Upper lobe of right lung (tissue), 1 donor: Measurements from ENCODE around the gene ABCA1. TPM values are rescaled to one million over a fixed set of nuclear protein-coding genes. Genes with fewer than 3 reads are reported as not detected.

Source experiments
- ATAC-seq: fragments of 200-7000 bp; cut with Tn5 transposase; one replicate; pipeline ENCODE4 v1.9.1; 2020; ENCODE audit warnings: mild to moderate bottlenecking, moderate library complexity
- DNase-seq: peaks from one replicate; pipeline ENCODE4 v3.0.0-alpha.2; 2020
- H3K27ac ChIP-seq: fragments of 200-600 bp; one replicate; pipeline ENCODE4 v1.8.0; 2022
- H3K27me3 ChIP-seq: fragments of 200-600 bp; one replicate; pipeline ENCODE4 v1.8.0; 2022; ENCODE audit warnings: mild to moderate bottlenecking
- H3K36me3 ChIP-seq: fragments of 200-600 bp; one replicate; pipeline ENCODE4 v1.8.0; 2022
- H3K4me1 ChIP-seq: fragments of 200-600 bp; one replicate; pipeline ENCODE4 v1.8.0; 2022
- H3K4me3 ChIP-seq: fragments of 200-600 bp; one replicate; pipeline ENCODE4 v1.8.0; 2022; ENCODE audit warnings: mild to moderate bottlenecking
- H3K9me3 ChIP-seq: fragments of 200-600 bp; one replicate; pipeline ENCODE4 v1.8.0; 2022
- intact Hi-C: fragments of 100-400 bp; cut with DNase I; formaldehyde crosslinking; loops from one replicate; pipeline ENCODE4 v1.11.0; 2022
- total RNA-seq: library from RNA; stranded (reverse); fragmentation: NEBNext Ultra II Directional; extraction: Animal tissue kit (Norgen Biotek cat#: 25700); gene quantifications from one replicate; pipeline ENCODE4 v1.2.1, GENCODE V29; 2021
- TF ChIP-seq, protein P1 (sequence below): fragments of 200-600 bp; IDR thresholded peaks from one replicate; pipeline ENCODE4 v1.8.0; 2022; ENCODE audit warnings: antibody characterized with exemption
- donor health status: DM: no; HTN: yes; CAD: no; lungs with severe emphysema.

The ABCA1 gene
- total RNA-seq, 1 donor from 2014 or later, result 49.0 TPM

DNA sequence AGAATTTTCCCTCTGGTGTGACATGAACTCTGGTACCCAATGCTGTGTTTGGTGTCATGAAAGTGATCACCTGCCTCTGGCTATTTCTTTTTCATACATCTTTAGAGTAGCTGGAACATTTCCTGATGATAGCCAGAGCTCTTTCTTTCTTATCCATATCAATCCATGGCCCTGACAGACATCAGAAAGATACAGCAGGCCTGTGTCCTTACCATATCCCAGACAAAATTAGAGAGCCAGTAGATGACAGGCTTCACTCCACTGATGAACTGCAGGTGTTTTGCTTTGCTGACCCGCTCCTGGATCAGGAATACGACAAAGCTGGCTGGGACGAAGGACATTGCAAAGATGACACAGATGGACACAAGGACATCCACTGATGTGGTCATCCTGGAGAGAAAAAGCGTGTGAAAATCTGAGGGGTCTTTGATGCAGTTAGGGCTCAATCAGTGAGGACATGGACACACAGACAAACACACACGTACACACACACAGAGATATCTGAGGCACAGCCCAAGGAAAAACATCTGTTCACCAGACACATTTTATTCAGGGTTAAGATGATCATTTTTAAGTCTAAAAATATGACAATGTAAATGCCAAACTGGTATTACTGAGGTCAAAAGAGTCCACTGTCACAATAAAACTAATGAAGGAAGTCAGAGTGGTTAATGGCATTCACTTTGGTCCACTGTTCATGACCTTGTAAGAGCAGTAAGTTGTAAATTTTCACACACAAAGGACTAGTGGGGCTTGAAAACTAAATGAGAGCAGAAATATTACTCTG, 129.6 kb downstream of the ABCA1 start:
- DNase-seq (no peak), ATAC-seq (no peak)
- no peak overlapping the region for H3K4me3 ChIP-seq
- TF ChIP-seq, protein P1, sequence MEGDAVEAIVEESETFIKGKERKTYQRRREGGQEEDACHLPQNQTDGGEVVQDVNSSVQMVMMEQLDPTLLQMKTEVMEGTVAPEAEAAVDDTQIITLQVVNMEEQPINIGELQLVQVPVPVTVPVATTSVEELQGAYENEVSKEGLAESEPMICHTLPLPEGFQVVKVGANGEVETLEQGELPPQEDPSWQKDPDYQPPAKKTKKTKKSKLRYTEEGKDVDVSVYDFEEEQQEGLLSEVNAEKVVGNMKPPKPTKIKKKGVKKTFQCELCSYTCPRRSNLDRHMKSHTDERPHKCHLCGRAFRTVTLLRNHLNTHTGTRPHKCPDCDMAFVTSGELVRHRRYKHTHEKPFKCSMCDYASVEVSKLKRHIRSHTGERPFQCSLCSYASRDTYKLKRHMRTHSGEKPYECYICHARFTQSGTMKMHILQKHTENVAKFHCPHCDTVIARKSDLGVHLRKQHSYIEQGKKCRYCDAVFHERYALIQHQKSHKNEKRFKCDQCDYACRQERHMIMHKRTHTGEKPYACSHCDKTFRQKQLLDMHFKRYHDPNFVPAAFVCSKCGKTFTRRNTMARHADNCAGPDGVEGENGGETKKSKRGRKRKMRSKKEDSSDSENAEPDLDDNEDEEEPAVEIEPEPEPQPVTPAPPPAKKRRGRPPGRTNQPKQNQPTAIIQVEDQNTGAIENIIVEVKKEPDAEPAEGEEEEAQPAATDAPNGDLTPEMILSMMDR, result no peak
- peaks cover 96% of the 10 kb centered on the region for H3K36me3 ChIP-seq
- H3K27ac ChIP-seq, result no peak overlapping the region
- intact Hi-C loops, result no loop called here
- no peaks in the 10 kb centered on the region for H3K4me1 ChIP-seq
- no peaks in the 10 kb centered on the region for H3K9me3 ChIP-seq
- H3K27me3 ChIP-seq, result no peaks in the 10 kb centered on the region

DNA sequence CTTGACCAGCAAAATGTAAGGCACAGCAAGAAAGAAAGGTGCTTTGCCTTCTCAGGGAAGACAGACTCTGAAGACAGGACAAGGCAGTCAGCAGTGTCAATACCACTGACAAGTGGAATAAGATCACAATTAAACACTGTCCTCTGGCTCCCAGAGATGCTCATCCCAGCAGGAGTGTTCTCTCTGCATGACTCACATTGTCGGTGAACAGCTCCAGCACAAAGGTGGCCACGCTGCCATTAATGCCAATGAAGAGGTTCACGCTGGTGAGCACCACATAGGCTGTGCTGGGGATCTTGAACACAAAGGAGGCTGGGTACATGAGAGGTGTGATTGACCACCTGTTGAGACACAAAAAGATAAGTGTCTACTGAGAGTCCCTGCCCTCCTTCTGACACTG, 132.1 kb downstream of the ABCA1 start:
- Histone ChIP-seq H3K36me3 (peaks cover 97% of the 10 kb centered on the region), H3K9me3 (no peaks in the 10 kb centered on the region), H3K27ac (no peak overlapping the region), H3K4me1 (no peaks in the 10 kb centered on the region), H3K27me3 (no peaks in the 10 kb centered on the region), H3K4me3 (no peak overlapping the region)
- TF ChIP-seq, protein P1, result no peak
- DNase-seq (no peak), ATAC-seq (no peak)
- intact Hi-C loops, result no loop called here

DNA sequence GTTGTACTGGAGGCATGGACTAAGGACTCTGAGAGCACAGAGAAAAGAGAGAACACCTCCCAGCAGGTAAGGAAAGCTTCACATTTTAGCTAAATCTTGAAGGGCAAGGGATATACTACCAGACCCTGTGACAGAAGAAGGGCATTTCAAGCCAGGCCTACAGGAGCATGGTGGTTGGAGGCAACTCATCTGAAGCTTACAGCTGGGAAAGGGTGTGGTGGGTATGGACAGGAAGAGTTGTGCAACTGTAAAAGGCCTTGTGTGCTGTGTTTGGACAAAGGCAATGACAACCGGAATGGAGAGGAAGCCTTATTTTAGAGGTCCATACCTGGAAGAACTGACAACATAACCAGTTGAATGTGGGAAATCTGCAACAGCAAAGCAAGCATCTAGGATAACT, 132.9 kb downstream of the ABCA1 start:
- H3K4me3 ChIP-seq, result no peak overlapping the region
- ATAC-seq (peak; percentile 65), DNase-seq (no peak)
- H3K27me3 ChIP-seq, result no peaks in the 10 kb centered on the region
- intact Hi-C loops, result no loop called here
- TF ChIP-seq, protein P1, result no peak
- no peak overlapping the region for H3K27ac ChIP-seq
- no peaks in the 10 kb centered on the region for H3K4me1 ChIP-seq
- peaks cover 97% of the 10 kb centered on the region for H3K36me3 ChIP-seq
- no peaks in the 10 kb centered on the region for H3K9me3 ChIP-seq

DNA sequence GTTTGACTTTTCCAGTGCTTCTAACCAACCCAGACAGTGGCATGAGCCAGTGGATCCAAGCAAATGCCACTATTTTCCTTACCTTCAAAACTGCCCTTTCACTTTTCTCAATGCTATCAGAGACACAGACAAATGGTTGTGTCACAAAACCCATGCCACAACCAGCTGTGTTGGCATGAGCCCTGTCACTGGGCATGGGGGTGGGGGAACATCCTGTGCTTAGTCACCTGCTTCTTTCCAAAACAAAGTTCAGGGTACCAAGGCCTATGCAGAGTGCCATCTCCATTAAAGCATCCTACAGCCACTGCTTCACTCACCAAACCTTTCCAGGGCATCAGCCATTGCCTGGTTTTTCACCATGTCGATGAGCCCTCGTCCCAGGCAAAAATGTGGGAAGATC, 133.9 kb downstream of the ABCA1 start:
- Histone ChIP-seq H3K4me1 (no peaks in the 10 kb centered on the region), H3K27ac (no peak overlapping the region), H3K9me3 (no peaks in the 10 kb centered on the region), H3K27me3 (no peaks in the 10 kb centered on the region), H3K36me3 (peaks cover 99% of the 10 kb centered on the region), H3K4me3 (no peak overlapping the region)
- TF ChIP-seq, protein P1, result no peak
- DNase-seq, result no peak
- ATAC-seq, result no peak
- intact Hi-C loops, result no loop called here

DNA sequence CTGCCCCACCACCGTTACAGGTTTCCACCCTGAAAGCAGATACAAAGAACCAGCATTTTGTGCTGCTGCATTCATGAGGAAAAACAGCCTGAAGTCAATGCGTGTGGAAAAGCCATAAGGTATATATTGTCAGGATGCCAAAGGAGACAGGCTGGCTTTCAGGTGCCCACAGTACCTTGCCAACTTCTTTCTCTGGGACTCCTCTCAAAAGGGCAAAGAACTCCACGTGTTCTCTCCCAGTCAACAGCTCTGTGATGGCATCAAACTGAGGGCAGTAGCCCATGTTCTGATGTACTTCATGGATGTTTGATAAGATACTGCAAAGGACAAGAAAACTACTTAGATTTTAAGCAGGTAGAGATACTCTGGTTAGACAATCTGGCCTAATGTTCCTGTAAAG, 139.7 kb downstream of the ABCA1 start:
- peaks cover 99% of the 10 kb centered on the region for H3K36me3 ChIP-seq
- no peak overlapping the region for H3K4me3 ChIP-seq
- TF ChIP-seq, protein P1, result no peak
- no peaks in the 10 kb centered on the region for H3K9me3 ChIP-seq
- intact Hi-C loops, result no loop called here
- DNase-seq, result no peak
- no peaks in the 10 kb centered on the region for H3K27me3 ChIP-seq
- no peak overlapping the region for H3K27ac ChIP-seq
- no peak for ATAC-seq
- H3K4me1 ChIP-seq, result no peaks in the 10 kb centered on the region
